Upper lobe of left lung (tissue), 6 donors: Measurements from ENCODE around the gene PIERCE2. TPM values are rescaled to one million over a fixed set of nuclear protein-coding genes. Genes with fewer than 3 reads are reported as not detected.

Experiments
- ATAC-seq, 2 donors: fragments of 200-7000 bp; cut with Tn5 transposase; one replicate each; pipeline ENCODE4 v1.9.1; 2022; ENCODE audit warnings: mild to moderate bottlenecking in 2 of 2, moderate library complexity in 2 of 2; ENCODE audit not compliant: low FRiP score in 2 of 2
- DNase-seq, 2 donors: peaks; one replicate each; pipeline ENCODE4 v3.0.0-alpha.2; 2019 to 2020
- H3K27ac ChIP-seq, 4 donors: fragments of 200-600 bp; sonication (generic); one replicate each; pipeline ENCODE4 v1.5.1; 2016 to 2019
- H3K27me3 ChIP-seq, 4 donors: fragments of 200-600 bp; sonication (generic); one replicate each; pipeline ENCODE4 v1.5.1; 2017 to 2019
- H3K36me3 ChIP-seq, 4 donors: fragments of 200-600 bp; sonication (generic); one replicate each; pipeline ENCODE4 v1.5.1; 2016 to 2019
- H3K4me1 ChIP-seq, 4 donors: fragments of 200-600 bp; sonication (generic); one replicate each; pipeline ENCODE4 v1.5.1; 2018 to 2019
- H3K4me3 ChIP-seq, 4 donors: fragments of 200-600 bp; sonication (generic); one replicate each; pipeline ENCODE4 v1.5.1; 2017 to 2019; ENCODE audit warnings: mild to moderate bottlenecking in 2 of 4, moderate library complexity in 1 of 4
- H3K9me3 ChIP-seq, 4 donors: fragments of 200-600 bp; sonication (generic); one replicate each; pipeline ENCODE4 v1.5.1; 2018 to 2019
- CTCF ChIP-seq, 6 experiments: fragments of 450-650 bp in 4 of 6; fragments of 200-600 bp in 2 of 6; sonication (generic) in 2 of 6; IDR thresholded peaks; one replicate each; pipeline ENCODE4 v1.5.1; 2016 to 2019; ENCODE audit warnings: antibody characterized with exemption in 6 of 6
- EP300 ChIP-seq, 4 donors: sonication (generic); formaldehyde crosslinking; IDR thresholded peaks; one replicate each; pipeline ENCODE4 v1.5.1; 2017; ENCODE audit warnings: antibody characterized with exemption in 4 of 4, control low read depth in 2 of 4
- POLR2A ChIP-seq, 4 donors: fragments of 450-650 bp; IDR thresholded peaks; one replicate each; pipeline ENCODE4 v1.5.1; 2016 to 2017; ENCODE audit warnings: antibody characterized with exemption in 4 of 4, mild to moderate bottlenecking in 2 of 4
- POLR2AphosphoS5 ChIP-seq, 2 donors: sonication (generic); formaldehyde crosslinking; IDR thresholded peaks; one replicate each; pipeline ENCODE4 v1.5.1; 2017; ENCODE audit warnings: antibody characterized with exemption in 2 of 2
- WGBS, 2 donors: methylation state at CpG; one replicate each; pipeline ENCODE4 v1.1.5; 2017 to 2018; 5-methylcytosine and 5-hydroxymethylcytosine counted together
- total RNA-seq, 6 donors: library from RNA; depleted of rRNA in 4 of 6; stranded (reverse); fragments of >200 nt in 4 of 6; gene quantifications; one replicate each; pipeline versions ENCODE4 v1.1.0 to v1.2.1, GENCODE V29; 2016 to 2021
- donor health status: DM: no; HTN: no; CAD: no; lungs with moderate emphysema.
- donor health status: DM: no; HTN: yes; CAD: no; lungs with severe emphysema.

Gene PIERCE2
- total RNA-seq, 6 donors from 2014 or later, result 1.3 to 9.1 (median 2.5) TPM; not detected in 2

- Histone ChIP-seq H3K4me1 (no peaks in the 10 kb centered on the region), H3K27ac (peak overlapping the region in 3 of 4 donors; percentile 6 to 49 (median 28)), H3K9me3 (peaks cover 0 to 7% (median 3%) of the 10 kb centered on the region in 4 donors), H3K36me3 (no peaks in the 10 kb centered on the region), H3K27me3 (no peaks in the 10 kb centered on the region), H3K4me3 (no peak overlapping the region)
- WGBS, 2 donors, result 60 to 77% methylated on average over 5 of the region's 5 CpGs
- ATAC-seq (peak; percentile 17 to 87), DNase-seq (peak in 1 of 2 donors; percentile 59)
- TF ChIP-seq POLR2A (IDR thresholded peaks at IDR 0.05) (no peak), CTCF (IDR thresholded peaks at IDR 0.05) (peak in 1 of 6 experiments; percentile 28), EP300 (IDR thresholded peaks at IDR 0.05) (no peak), POLR2AphosphoS5 (IDR thresholded peaks at IDR 0.05) (no peak)
Observed at GRCh38 chr15:55457401-55458022, 49.2 kb downstream of the PIERCE2 start.

GRCh38 chr15:55461447-55461846 is 53.2 kb downstream of the PIERCE2 start:
- no peak for ATAC-seq
- WGBS, 2 donors, result 78 to 94% methylated on average over 4 of the region's 4 CpGs
- TF ChIP-seq POLR2AphosphoS5 (IDR thresholded peaks at IDR 0.05) (no peak), EP300 (IDR thresholded peaks at IDR 0.05) (no peak), CTCF (IDR thresholded peaks at IDR 0.05) (no peak), POLR2A (IDR thresholded peaks at IDR 0.05) (no peak)

GRCh38 chr15:55468321-55468720 is 60.0 kb downstream of the PIERCE2 start:
- Histone ChIP-seq H3K27me3 (no peaks in the 10 kb centered on the region), H3K9me3 (no peaks in the 10 kb centered on the region), H3K36me3 (no peaks in the 10 kb centered on the region), H3K4me1 (no peaks in the 10 kb centered on the region), H3K27ac (no peak overlapping the region), H3K4me3 (no peak overlapping the region)
- TF ChIP-seq CTCF (IDR thresholded peaks at IDR 0.05) (no peak), EP300 (IDR thresholded peaks at IDR 0.05) (no peak), POLR2AphosphoS5 (IDR thresholded peaks at IDR 0.05) (no peak), POLR2A (IDR thresholded peaks at IDR 0.05) (no peak)
- ATAC-seq, result no peak
- no peak for DNase-seq
- WGBS, 2 donors, result 75 to 90% methylated on average over 2 of the region's 2 CpGs

More at GRCh38 chr15:55461447-55461846, 53.2 kb downstream of the PIERCE2 start:
- DNase-seq, result no peak
- H3K36me3 ChIP-seq, result no peaks in the 10 kb centered on the region
- H3K9me3 ChIP-seq, result peaks cover 0 to 7% (median 3%) of the 10 kb centered on the region in 4 donors
- H3K27me3 ChIP-seq, result no peaks in the 10 kb centered on the region
- no peak overlapping the region for H3K4me3 ChIP-seq
- H3K27ac ChIP-seq, result no peak overlapping the region
- no peaks in the 10 kb centered on the region for H3K4me1 ChIP-seq

Other genes starting within 250 kb of the PIERCE2 start
- 10 to 100 TPM; 20.5 to 84.3 (median 50.9) TPM for gene RSL24D1, start 211.6 kb upstream of the PIERCE2 start, total RNA-seq
- 10 to 100 TPM; 24.1 to 97.8 (median 62.5) TPM for gene RAB27A, start 118.7 kb upstream of the PIERCE2 start, total RNA-seq
- gene PIGBOS1, start 89.4 kb upstream of the PIERCE2 start, total RNA-seq, result 10 to 100 TPM in 3 of 6 donors, 1 to 10 TPM in 3; 3.1 to 16.9 (median 10.1) TPM
- 10 to 100 TPM in 3 of 6 donors, 1 to 10 TPM in 3; 3.0 to 14.7 (median 9.3) TPM for gene PIGB, start 89.3 kb upstream of the PIERCE2 start, total RNA-seq
- 10 to 100 TPM; 33.0 to 88.9 (median 58.9) TPM for gene CCPG1, start 136 bp upstream of the PIERCE2 start, total RNA-seq
- 1 to 10 TPM; 3.1 to 8.5 (median 4.6) TPM for gene DNAAF4, start 99.7 kb downstream of the PIERCE2 start, total RNA-seq
- gene PYGO1, start 179.8 kb downstream of the PIERCE2 start, total RNA-seq, result 10 to 100 TPM in 1 of 6 donors, 1 to 10 TPM in 5; 1.8 to 11.5 (median 7.5) TPM